AG20443 (cell line): ENCODE data around the gene UTP3.
"Not testable (repeated sequence)": the region's sequence is repeated elsewhere in the genome, so short reads cannot be mapped to it uniquely, and the experiment has no call there.

Experiments
- DNase-seq: peaks from one replicate; pipeline ENCODE4 v3.0.0; 2012; ENCODE audit warnings: low spot score, mixed read lengths

The UTP3 gene

GRCh38 chr4:70687821-70688794 is at the start of gene UTP3:
Gene UTP3, plus strand, starts transcription at chr4:70688532. Its CDS starts 146 bp downstream, at chr4:70688678.
- DNase-seq = peak; percentile 95

- no peak for DNase-seq
Observed at GRCh38 chr4:70640192-70640591, 48.1 kb upstream of the UTP3 start.

GRCh38 chr4:70650741-70651140 is 37.6 kb upstream of the UTP3 start:
- not testable (repeated sequence) for DNase-seq

GRCh38 chr4:70651864-70652506 is 36.3 kb upstream of the UTP3 start:
- DNase-seq = peak; percentile 55

- DNase-seq = no peak
Observed at GRCh38 chr4:70654605-70655011, 33.7 kb upstream of the UTP3 start.

- no peak for DNase-seq
Observed at GRCh38 chr4:70657326-70657725, 31.0 kb upstream of the UTP3 start.

GRCh38 chr4:70658418-70658817 is 29.9 kb upstream of the UTP3 start:
- no peak for DNase-seq

GRCh38 chr4:70660106-70660505 is 28.2 kb upstream of the UTP3 start:
- DNase-seq = no peak

- not testable (repeated sequence) for DNase-seq
Observed at GRCh38 chr4:70661309-70661922, 26.9 kb upstream of the UTP3 start.

GRCh38 chr4:70666369-70666768 is 22.0 kb upstream of the UTP3 start, which contains the start of gene JCHAIN:
Gene JCHAIN, minus strand, starts transcription at chr4:70666508. Its CDS starts 18 bp downstream, at chr4:70666490.
- DNase-seq = no peak

- DNase-seq = peak; percentile 37
Observed at GRCh38 chr4:70667740-70668535, 20.4 kb upstream of the UTP3 start.

GRCh38 chr4:70670332-70671014 is 17.9 kb upstream of the UTP3 start:
- peak; percentile 58 for DNase-seq

- DNase-seq = no peak
Observed at GRCh38 chr4:70671091-70671490, 17.2 kb upstream of the UTP3 start.

GRCh38 chr4:70674191-70674590 is 14.1 kb upstream of the UTP3 start:
- no peak for DNase-seq

- DNase-seq = no peak
Observed at GRCh38 chr4:70674731-70675130, 13.6 kb upstream of the UTP3 start.

GRCh38 chr4:70676554-70677090 is 11.7 kb upstream of the UTP3 start:
- no peak for DNase-seq

- no peak for DNase-seq
Observed at GRCh38 chr4:70678383-70678999, 9.8 kb upstream of the UTP3 start.

GRCh38 chr4:70680934-70681333 is 7.4 kb upstream of the UTP3 start:
- no peak for DNase-seq

- no peak for DNase-seq
Observed at GRCh38 chr4:70681704-70682103, 6.6 kb upstream of the UTP3 start.

- not testable (repeated sequence) for DNase-seq
Observed at GRCh38 chr4:70682142-70682541, 6.2 kb upstream of the UTP3 start.
